HTR-8/SVneo (cell line): ENCODE data around the gene TRAPPC11.
"Not testable (repeated sequence)": the region's sequence is repeated elsewhere in the genome, so short reads cannot be mapped to it uniquely, and the experiment has no call there.

ENCODE experiments used
- DNase-seq: peaks from one replicate; pipeline ENCODE4 v3.0.0; 2011; ENCODE audit warnings: low spot score, mixed read lengths; ENCODE audit not compliant: insufficient read length
- FAIRE-seq: peaks from 2 replicates; lab custom pipeline; 2011; peaks lifted over from hg19 to GRCh38; lab: Jason Lieb, UNC

TRAPPC11 gene

GRCh38 chr4:183659029-183659871, at the start of gene TRAPPC11, which contains the start of gene RWDD4:
Gene TRAPPC11, plus strand, starts transcription at chr4:183659293. Its CDS starts 4,575 bp downstream, at chr4:183663868.
Gene RWDD4, minus strand, starts transcription at chr4:183659185. Its CDS starts 233 bp downstream, at chr4:183658952.
- FAIRE-seq (peak; percentile 95), DNase-seq (peak; percentile 98)

- DNase-seq (peak; percentile 75), FAIRE-seq (peak; percentile 89)
Measured at GRCh38 chr4:183610033-183610432, 49.1 kb upstream of the TRAPPC11 start.

GRCh38 chr4:183610613-183611012, 48.5 kb upstream of the TRAPPC11 start:
- DNase-seq (no peak), FAIRE-seq (no peak)

- DNase-seq (no peak), FAIRE-seq (peak; percentile 59)
Measured at GRCh38 chr4:183611210-183611830, 47.8 kb upstream of the TRAPPC11 start.

- FAIRE-seq: no peak
- no peak for DNase-seq
Measured at GRCh38 chr4:183612329-183613250, 46.5 kb upstream of the TRAPPC11 start.

GRCh38 chr4:183617075-183617474, 42.0 kb upstream of the TRAPPC11 start:
- DNase-seq: no peak
- no peak for FAIRE-seq

GRCh38 chr4:183618681-183619080, 40.4 kb upstream of the TRAPPC11 start:
- DNase-seq (no peak), FAIRE-seq (peak; percentile 44)

- no peak for FAIRE-seq
- no peak for DNase-seq
Measured at GRCh38 chr4:183620421-183620820, 38.7 kb upstream of the TRAPPC11 start.

- FAIRE-seq (no peak), DNase-seq (no peak)
Measured at GRCh38 chr4:183621875-183622274, 37.2 kb upstream of the TRAPPC11 start.

GRCh38 chr4:183624548-183624947, 34.5 kb upstream of the TRAPPC11 start:
- DNase-seq (no peak), FAIRE-seq (peak; percentile 49)

GRCh38 chr4:183626168-183626567, 32.9 kb upstream of the TRAPPC11 start:
- FAIRE-seq: no peak

GRCh38 chr4:183627286-183627685, 31.8 kb upstream of the TRAPPC11 start:
- not testable (repeated sequence) for DNase-seq, FAIRE-seq

More at GRCh38 chr4:183626168-183626567, 32.9 kb upstream of the TRAPPC11 start:
- DNase-seq: no peak

- FAIRE-seq (no peak), DNase-seq (no peak)
Measured at GRCh38 chr4:183627979-183628588, 31.0 kb upstream of the TRAPPC11 start.

GRCh38 chr4:183631577-183632198, 27.4 kb upstream of the TRAPPC11 start:
- no peak for FAIRE-seq
- no peak for DNase-seq

GRCh38 chr4:183632689-183633088, 26.4 kb upstream of the TRAPPC11 start:
- no peak for FAIRE-seq

GRCh38 chr4:183633476-183634400, 25.4 kb upstream of the TRAPPC11 start:
- FAIRE-seq (peak; percentile 33), DNase-seq (no peak)

More at GRCh38 chr4:183632689-183633088, 26.4 kb upstream of the TRAPPC11 start:
- DNase-seq: no peak

- FAIRE-seq (no peak), DNase-seq (no peak)
Measured at GRCh38 chr4:183635321-183635720, 23.8 kb upstream of the TRAPPC11 start.

- DNase-seq (no peak), FAIRE-seq (no peak)
Measured at GRCh38 chr4:183635741-183636140, 23.4 kb upstream of the TRAPPC11 start.
